Gastroesophageal sphincter (tissue), 4 donors: ENCODE measurements around the gene ARFGEF3. TPM values are rescaled to one million over a fixed set of nuclear protein-coding genes. Genes with fewer than 3 reads are reported as not detected.

ENCODE experiments used
- ATAC-seq: fragments of 150-250 bp; one replicate; pipeline ENCODE4 v1.9.1; 2016; ENCODE audit warnings: mild to moderate bottlenecking, moderate library complexity
- H3K27ac ChIP-seq, 4 donors: fragments of 200-600 bp; sonication (generic) in 3 of 4; 1 replicate in 3 of 4; 2 replicates in 1 of 4; pipeline ENCODE4 v1.5.1; 2016 to 2019
- H3K27me3 ChIP-seq: fragments of 200-600 bp; sonication (generic); one replicate; pipeline ENCODE4 v1.5.1; 2019
- H3K36me3 ChIP-seq, 2 donors: fragments of 200-600 bp; sonication (generic); one replicate each; pipeline ENCODE4 v1.5.1; 2019; ENCODE audit warnings: control low read depth in 1 of 2
- H3K4me1 ChIP-seq, 3 donors: fragments of 200-600 bp; sonication (generic); 1 replicate in 2 of 3; 2 replicates in 1 of 3; pipeline ENCODE4 v1.5.1; 2016 to 2019; ENCODE audit warnings: control low read depth in 2 of 3
- H3K4me3 ChIP-seq, 2 donors: fragments of 200-600 bp; sonication (generic); one replicate each; pipeline ENCODE4 v1.5.1; 2019; ENCODE audit warnings: mild to moderate bottlenecking in 1 of 2, moderate library complexity in 1 of 2
- H3K9me3 ChIP-seq, 3 donors: fragments of 200-600 bp; sonication (generic); one replicate each; pipeline ENCODE4 v1.5.1; 2017 to 2019; ENCODE audit warnings: control low read depth in 2 of 3
- EP300 ChIP-seq: sonication (generic); formaldehyde crosslinking; IDR thresholded peaks from one replicate; pipeline ENCODE4 v1.6.1; 2017; ENCODE audit warnings: antibody characterized with exemption, mild to moderate bottlenecking
- POLR2A ChIP-seq, 2 donors: fragments of 450-650 bp; IDR thresholded peaks; one replicate each; pipeline ENCODE4 v1.6.1; 2017; ENCODE audit warnings: antibody characterized with exemption in 2 of 2, mild to moderate bottlenecking in 2 of 2, moderate library complexity in 1 of 2
- POLR2AphosphoS5 ChIP-seq: sonication (generic); formaldehyde crosslinking; IDR thresholded peaks from one replicate; pipeline ENCODE4 v1.6.1; 2017; ENCODE audit warnings: antibody characterized with exemption
- WGBS, 2 donors: methylation state at CpG; one replicate each; pipeline ENCODE4 v1.1.5; 2018; ENCODE audit warnings: low coverage in 1 of 2; 5-methylcytosine and 5-hydroxymethylcytosine counted together
- total RNA-seq, 4 donors: library from RNA; depleted of rRNA; stranded (reverse); fragments of >200 nt; gene quantifications; one replicate each; pipeline ENCODE4 v1.1.0, GENCODE V29; 2016
- TF ChIP-seq, protein P1 (sequence below), 4 experiments: fragments of 200-600 bp in 2 of 4; fragments of 450-650 bp in 2 of 4; sonication (generic) in 1 of 4; IDR thresholded peaks; one replicate each; pipeline ENCODE4 v1.5.1; 2017 to 2019; ENCODE audit warnings: antibody characterized with exemption in 4 of 4, mild to moderate bottlenecking in 2 of 4, moderate library complexity in 2 of 4

The ARFGEF3 gene
- total RNA-seq, 4 donors from 2014 or later, result 0.47 to 4.2 (median 1.8) TPM

DNA sequence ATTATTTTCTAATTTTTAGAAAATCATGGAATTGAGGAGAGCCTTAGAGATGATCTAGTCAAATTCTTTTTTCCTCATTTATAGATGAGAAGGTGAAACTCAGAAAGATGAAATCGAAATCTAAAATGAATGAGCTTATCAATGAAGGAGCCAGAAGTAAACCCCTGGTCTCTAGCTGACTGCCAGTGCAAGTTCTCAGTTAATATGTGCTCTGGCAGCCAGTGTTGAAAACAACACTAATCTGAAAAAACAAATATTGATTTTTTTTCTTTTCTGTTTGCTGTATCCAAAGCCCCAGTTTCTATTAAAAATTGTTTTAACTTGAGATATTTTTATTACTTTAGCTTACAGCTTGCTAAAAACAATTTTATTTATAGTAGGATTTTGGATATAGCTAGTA lies 78.0 kb downstream of the ARFGEF3 start:
- H3K36me3 ChIP-seq, result no peaks in the 10 kb centered on the region
- no peaks in the 10 kb centered on the region for H3K27me3 ChIP-seq
- no peak for TF ChIP-seq EP300
- TF ChIP-seq POLR2AphosphoS5, result no peak
- TF ChIP-seq POLR2A (IDR thresholded peaks at IDR 0.05), result no peak
- TF ChIP-seq, protein P1, sequence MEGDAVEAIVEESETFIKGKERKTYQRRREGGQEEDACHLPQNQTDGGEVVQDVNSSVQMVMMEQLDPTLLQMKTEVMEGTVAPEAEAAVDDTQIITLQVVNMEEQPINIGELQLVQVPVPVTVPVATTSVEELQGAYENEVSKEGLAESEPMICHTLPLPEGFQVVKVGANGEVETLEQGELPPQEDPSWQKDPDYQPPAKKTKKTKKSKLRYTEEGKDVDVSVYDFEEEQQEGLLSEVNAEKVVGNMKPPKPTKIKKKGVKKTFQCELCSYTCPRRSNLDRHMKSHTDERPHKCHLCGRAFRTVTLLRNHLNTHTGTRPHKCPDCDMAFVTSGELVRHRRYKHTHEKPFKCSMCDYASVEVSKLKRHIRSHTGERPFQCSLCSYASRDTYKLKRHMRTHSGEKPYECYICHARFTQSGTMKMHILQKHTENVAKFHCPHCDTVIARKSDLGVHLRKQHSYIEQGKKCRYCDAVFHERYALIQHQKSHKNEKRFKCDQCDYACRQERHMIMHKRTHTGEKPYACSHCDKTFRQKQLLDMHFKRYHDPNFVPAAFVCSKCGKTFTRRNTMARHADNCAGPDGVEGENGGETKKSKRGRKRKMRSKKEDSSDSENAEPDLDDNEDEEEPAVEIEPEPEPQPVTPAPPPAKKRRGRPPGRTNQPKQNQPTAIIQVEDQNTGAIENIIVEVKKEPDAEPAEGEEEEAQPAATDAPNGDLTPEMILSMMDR (IDR thresholded peaks at IDR 0.05), result no peak
- H3K4me1 ChIP-seq, result no peaks in the 10 kb centered on the region
- no peak for ATAC-seq
- no peak overlapping the region for H3K27ac ChIP-seq
- 90 to 100% methylated on average over 1 of the region's 1 CpG for WGBS, 2 donors
- H3K4me3 ChIP-seq, result no peak overlapping the region
- H3K9me3 ChIP-seq, result no peaks in the 10 kb centered on the region

DNA sequence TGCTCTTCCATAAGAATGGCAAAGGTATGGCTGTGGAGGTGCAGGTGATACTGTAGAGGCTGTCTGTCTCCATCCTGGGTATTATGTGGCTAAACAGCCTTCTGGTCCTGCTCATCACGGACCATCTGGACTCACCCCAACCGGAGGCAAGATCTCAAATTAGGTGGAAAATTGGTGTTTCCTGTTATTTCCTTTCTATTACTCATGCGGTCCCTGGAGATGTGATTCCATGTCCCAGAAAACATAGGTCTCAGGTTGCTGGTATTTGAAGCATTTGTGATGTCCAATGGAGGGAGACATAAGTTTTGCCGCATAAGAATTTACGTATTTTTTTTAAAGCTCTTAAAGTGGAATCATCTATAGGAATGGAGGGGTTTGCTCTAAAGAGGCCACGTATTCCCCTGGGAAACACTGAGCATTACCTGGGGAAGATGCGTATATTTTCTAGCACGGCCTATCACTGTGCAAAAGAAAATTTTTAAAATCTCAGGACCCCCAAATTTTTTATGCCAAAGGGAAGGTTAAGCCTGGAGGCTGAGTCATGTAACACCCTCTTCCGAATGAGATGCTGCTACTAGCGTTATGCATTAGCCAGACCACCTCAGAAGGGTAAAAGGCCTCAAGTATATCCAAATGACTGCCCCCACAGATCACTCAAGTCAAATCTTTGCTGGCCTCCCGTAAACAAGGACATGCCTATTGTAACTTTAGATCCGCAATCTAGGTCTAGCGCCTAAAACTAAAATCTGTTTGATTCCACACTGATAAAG lies 78.9 kb downstream of the ARFGEF3 start:
- TF ChIP-seq POLR2AphosphoS5, result no peak
- TF ChIP-seq, protein P1 (IDR thresholded peaks at IDR 0.05), result no peak
- no peak for TF ChIP-seq EP300
- no peak for TF ChIP-seq POLR2A (IDR thresholded peaks at IDR 0.05)
- H3K27me3 ChIP-seq, result no peaks in the 10 kb centered on the region
- no peak overlapping the region for H3K4me3 ChIP-seq
- no peak overlapping the region for H3K27ac ChIP-seq
- no peaks in the 10 kb centered on the region for H3K9me3 ChIP-seq
- WGBS, 2 donors, result 89 to 92% methylated on average over 11 to 12 of the region's 13 CpGs
- ATAC-seq, result no peak
- H3K4me1 ChIP-seq, result no peaks in the 10 kb centered on the region
- no peaks in the 10 kb centered on the region for H3K36me3 ChIP-seq

DNA sequence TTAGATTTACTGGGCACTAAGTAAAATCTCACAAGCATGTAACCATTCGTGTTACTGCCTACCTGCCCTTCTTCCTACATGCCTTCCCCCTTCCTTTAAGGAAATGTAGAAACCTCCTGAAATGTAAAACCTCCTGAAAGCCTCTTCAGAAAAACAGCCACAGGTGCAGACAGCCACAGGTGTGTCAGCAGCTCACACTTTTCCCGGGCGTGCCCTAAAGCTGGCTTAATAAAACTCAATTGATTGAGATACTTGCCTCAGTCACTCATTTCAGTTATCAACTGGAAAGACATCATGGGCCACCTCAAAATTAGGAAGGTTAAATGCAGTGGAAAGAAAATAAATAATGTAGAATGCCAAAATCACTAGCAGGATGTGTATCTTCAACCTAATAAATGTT lies 79.6 kb downstream of the ARFGEF3 start:
- no peaks in the 10 kb centered on the region for H3K4me1 ChIP-seq
- TF ChIP-seq EP300 (no peak), POLR2AphosphoS5 (no peak), POLR2A (IDR thresholded peaks at IDR 0.05) (no peak)
- TF ChIP-seq, protein P1 (IDR thresholded peaks at IDR 0.05), result no peak
- H3K36me3 ChIP-seq, result no peaks in the 10 kb centered on the region
- H3K27me3 ChIP-seq, result no peaks in the 10 kb centered on the region
- no peaks in the 10 kb centered on the region for H3K9me3 ChIP-seq
- H3K4me3 ChIP-seq, result no peak overlapping the region
- WGBS, 2 donors, result 96 to 97% methylated on average over 3 of the region's 3 CpGs
- no peak for ATAC-seq
- H3K27ac ChIP-seq, result no peak overlapping the region

DNA sequence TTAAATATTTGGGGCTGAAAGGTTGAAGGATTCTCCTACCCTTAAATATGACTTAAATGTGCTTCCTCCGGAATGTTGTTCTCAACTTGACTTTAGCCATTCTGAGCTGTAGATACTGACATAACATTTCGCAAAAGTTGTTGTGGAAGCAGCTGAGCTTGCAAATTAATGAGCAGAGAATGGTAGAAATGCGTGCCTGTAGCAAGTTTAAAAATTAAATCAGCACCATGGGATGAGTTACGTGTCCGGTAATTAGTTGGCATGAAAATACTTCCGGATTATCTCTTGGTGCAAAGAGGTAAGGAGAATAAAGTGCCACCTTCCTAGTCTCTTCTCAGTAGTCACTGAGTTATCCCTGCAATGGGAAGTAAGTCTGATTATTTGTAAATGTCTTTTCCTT lies 80.2 kb downstream of the ARFGEF3 start:
- H3K4me3 ChIP-seq, result no peak overlapping the region

More for the DNA sequence above, 80.2 kb downstream of the ARFGEF3 start:
- H3K27ac ChIP-seq, result no peak overlapping the region
- no peaks in the 10 kb centered on the region for H3K4me1 ChIP-seq
- H3K36me3 ChIP-seq, result no peaks in the 10 kb centered on the region
- no peaks in the 10 kb centered on the region for H3K27me3 ChIP-seq
- H3K9me3 ChIP-seq, result no peaks in the 10 kb centered on the region
- no peak for ATAC-seq
- WGBS, 2 donors, result 93 to 94% methylated on average over 6 of the region's 6 CpGs
- TF ChIP-seq POLR2A (IDR thresholded peaks at IDR 0.05) (no peak), EP300 (no peak), POLR2AphosphoS5 (no peak)
- TF ChIP-seq, protein P1 (IDR thresholded peaks at IDR 0.05), result no peak
